Measurements from ENCODE around the gene ADAMTS1.
"Not testable (repeated sequence)": the region's sequence is repeated elsewhere in the genome, so short reads cannot be mapped to it uniquely, and the experiment has no call there.

ADAMTS1 gene

DNA sequence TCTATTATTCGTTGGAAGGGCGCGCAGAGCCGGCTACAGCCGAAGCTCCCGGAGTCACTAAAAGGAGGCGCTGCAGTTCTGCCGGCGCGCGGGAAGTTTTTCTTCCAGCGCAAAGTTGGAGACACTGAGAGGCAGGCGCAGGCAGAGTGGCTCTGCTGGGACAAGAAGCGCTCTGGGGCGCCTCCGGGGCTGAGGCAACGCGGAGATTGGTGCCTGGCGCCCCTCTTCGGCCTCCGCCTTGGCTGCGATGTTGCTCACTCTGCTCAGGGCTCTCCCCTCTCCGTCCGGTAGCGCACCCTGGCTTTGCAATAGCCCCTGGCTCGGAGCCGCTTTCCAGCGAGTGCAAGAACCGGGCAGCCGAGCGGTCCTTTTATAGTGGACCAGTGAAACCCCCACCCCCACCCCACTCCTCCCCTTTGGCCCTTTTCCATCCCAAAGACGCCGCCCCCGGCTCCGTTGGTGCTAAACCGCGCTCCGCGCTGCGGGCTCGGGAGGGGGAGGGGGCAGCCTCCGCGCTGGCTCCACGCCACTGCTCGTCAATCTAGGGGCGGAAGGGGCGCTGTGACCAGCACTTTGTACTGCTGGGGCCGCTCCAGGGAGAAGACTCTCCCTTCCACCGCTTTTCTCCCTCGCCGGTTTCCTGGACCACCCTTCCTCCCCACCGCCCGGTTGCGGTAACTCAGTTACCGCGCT is at the start of gene ADAMTS1:
ADAMTS1 (minus strand) TSS at position 344 of the 693 bp plus-strand sequence. CDS start 455 bp downstream, outside the sequence.
- no peak for DNase-seq

DNA sequence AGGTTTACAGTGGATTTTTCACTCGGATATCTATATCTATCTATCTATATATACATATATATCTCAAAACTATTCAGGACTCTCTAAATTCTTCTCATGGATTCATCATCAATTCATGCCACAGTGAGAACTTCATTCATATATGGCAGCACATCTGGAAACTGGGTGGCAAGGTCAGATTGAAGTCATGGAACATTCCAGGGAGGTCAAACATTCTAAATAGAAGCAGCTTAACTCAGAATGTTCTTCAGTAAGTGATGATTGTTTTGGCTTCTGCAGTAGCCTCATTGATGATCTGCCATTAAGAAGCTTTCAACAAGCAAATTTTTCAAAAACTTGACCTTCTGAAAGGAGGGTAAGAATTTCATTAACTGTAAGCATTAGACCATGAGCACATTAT is 46.9 kb upstream of the ADAMTS1 start:
- DNase-seq = no peak

DNA sequence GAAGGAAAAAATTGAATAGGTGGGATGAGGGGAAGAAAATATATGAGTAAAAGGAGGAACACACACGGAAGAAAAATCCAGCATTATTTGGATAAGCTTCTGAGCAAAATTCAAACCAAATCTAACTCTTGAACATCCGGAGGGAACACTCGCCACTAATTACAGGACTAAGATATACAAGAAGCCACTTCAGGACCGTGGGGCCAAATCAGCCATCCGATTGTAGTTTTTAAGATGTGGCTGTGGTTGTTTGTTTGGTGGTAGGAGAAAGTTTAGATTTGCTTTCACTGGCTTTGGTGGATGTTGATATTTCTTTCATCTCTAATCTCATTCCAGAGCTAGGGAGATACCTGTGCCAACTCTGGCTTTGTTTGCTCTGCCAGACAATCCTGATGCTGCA is 43.7 kb upstream of the ADAMTS1 start:
- no peak for DNase-seq

DNA sequence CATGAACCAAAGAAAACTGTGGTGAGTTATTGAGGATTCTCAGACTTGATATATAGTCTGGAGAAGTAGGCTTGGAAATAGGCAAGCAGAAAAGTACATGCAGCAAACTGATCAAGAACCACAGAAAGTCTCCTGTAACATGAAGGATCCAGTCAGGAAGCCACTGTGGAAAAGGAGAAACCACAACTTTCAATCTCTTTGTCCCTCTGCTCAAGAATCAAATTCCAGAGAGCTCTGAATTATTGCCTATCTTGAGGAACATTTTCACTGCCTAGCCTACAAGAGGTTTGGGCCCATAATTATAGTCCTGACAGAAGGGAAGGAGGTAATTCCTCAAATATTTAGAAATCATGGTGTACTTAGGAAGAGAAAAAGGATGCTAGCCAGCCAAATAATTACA is 43.0 kb upstream of the ADAMTS1 start:
- DNase-seq = no peak

DNA sequence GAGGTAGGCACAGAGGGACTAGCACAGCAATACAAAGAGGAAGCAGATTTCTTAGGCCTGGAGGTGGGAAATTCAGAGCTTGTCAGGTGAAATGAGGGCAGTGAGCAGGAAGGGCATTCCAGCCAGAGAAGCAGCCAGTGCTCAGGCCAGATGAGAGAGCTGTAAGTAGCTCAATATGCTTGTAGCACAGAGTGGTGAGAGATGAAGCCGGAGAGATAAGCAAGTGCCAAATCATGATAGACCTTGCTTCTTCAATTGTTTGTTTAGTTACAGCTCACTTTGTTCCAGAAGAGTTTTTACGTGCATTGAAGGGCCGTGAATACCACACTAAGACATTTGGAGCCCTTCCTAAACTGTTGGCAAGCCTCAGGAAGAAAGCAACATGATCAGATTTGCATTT is 42.0 kb upstream of the ADAMTS1 start:
- no peak for DNase-seq

GRCh38 chr21:26884436-26884835 is 39.2 kb upstream of the ADAMTS1 start:
- no peak for DNase-seq

DNA sequence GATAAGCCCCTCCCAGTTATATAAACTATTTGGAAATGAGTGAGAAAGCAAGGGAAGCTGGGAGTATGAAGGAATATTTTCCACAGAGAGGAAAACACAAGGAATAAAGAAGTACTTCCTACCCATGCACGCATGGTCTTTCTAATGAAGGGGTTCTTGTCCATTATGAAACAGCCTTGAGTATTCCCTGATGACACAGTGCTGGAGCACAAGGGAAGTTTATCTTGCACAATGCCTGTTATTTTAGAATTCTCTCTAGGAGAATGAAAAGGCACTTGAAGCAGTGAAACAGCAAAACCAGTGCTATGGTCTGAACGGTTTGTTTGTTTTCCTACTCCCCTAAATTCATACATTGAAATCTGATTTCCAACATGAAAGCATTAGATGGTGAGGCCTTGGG is 38.6 kb upstream of the ADAMTS1 start:
- DNase-seq = no peak

- no peak for DNase-seq
Observed at GRCh38 chr21:26881504-26882228, 36.5 kb upstream of the ADAMTS1 start.

DNA sequence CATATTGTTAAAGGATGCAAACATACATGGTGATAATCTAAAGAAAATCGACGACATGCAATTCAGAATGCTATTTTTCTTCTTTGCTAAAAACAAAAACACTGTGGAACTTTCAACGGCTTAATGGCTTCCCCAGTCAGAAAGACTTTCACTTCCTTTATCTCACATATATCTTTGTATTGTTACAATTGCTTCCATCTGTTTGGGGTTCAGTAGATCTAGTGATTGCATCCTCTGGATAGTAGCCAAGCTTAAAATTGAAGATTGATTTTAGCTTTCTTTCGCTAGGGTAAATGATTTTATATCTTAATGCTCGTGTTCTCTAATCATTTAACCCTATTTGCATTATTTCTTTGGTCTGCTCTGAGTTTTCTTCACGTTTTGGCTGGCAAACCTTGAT is 31.8 kb upstream of the ADAMTS1 start:
- no peak for DNase-seq

GRCh38 chr21:26874347-26874746 is 29.1 kb upstream of the ADAMTS1 start:
- no peak for DNase-seq

GRCh38 chr21:26865857-26866256 is 20.6 kb upstream of the ADAMTS1 start:
- DNase-seq = no peak

- DNase-seq = not testable (repeated sequence)
Observed at GRCh38 chr21:26856871-26857350, 11.7 kb upstream of the ADAMTS1 start.

- not testable (repeated sequence) for DNase-seq
Observed at GRCh38 chr21:26854695-26855094, 9.5 kb upstream of the ADAMTS1 start.

GRCh38 chr21:26852423-26852822 is 7.2 kb upstream of the ADAMTS1 start:
- no peak for DNase-seq

DNA sequence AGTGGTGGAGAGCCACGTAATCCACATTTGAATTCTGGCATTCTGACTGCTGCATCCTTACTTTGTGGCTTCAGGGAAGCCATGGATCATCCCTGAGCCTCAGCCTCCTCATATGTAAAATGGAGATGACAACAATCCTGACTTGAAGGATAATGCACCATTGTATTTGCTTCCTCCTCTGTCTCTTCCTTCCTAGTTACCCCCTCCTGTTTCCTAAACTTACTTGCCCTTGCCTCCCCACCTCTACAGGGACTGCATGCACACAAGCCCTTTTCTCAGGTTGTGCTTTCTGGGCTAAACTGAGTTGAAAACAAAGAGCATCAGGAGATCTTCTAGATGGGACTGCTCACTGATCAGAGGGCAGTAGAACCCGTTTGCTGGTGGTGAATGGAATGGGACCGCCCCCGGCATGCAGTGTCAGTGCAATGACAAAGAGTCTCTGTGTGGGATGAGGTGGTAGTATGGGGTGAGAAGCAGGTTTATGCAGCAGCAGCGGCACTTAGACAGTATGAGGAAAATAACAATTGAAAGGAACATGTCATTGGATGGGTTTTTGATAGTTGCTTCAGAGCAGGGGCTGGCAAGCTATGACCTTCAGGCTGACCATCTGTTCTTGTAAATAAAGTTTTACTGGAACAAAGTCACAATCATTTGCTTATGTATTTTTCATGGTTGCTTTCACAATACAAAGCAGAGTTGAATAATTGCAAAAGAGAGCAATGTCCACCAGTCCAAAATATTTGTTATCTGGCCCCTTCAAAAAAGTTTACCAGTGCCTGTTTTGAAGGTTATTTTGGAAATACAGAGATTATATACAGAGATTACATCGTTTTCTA is 6.1 kb upstream of the ADAMTS1 start:
- no peak for DNase-seq

GRCh38 chr21:26850116-26850643 is 5.0 kb upstream of the ADAMTS1 start:
- DNase-seq = no peak

GRCh38 chr21:26849428-26850115 is 4.4 kb upstream of the ADAMTS1 start:
- no peak for DNase-seq

DNA sequence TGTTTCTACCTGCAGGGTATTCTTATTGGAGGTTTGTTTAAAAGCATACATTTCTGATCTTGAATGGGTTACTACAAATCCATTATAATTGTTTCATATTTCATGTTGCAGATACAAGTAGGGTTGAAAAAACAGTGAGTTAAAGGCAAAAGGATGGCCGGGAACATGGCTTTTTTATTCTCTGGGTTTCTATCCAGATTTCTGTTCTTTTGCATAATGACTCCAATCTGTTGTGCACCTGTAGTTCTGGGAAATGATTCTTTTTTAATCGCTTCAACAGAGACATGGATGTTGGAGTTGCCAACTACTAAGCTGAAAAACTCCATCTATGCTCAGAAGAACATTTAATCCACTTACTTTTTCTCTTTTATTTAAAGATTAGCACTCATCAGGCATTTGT is 2.7 kb upstream of the ADAMTS1 start:
- no peak for DNase-seq

DNA sequence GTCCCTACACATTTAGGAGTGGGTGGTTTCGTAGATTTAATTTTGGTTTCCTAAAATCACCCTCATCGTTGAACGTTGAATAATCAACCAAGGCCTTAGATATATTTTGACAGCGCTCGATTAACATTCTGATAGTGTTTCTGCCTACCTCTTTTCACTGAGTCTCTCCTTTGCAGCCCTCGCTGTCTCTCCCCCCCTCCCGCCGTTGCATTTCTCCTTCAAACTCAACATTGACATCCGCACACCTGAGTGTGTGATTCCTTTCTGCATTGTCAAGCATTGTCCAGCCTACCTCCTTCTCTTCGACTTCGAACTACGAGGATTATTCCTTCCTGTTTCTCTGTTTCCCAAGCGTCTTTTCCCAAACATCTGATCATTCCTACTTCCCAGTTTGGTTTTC is 1.8 kb upstream of the ADAMTS1 start:
- no peak for DNase-seq

- no peak for DNase-seq
Observed at GRCh38 chr21:26846036-26846931, 1.1 kb upstream of the ADAMTS1 start.

DNA sequence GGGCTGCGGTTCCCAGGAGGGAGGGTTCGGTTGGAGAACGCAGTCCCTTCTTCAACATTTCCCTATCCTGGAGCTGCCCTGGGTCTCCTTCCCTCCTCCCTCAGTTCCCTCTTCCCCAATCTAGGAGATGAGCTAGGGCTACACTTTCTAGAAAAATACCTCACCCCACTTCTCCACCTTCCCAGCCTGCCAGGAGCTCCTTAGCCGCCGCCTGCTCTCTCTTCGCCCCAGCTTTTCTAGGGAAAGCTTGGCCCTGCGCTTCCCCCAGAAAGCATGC is 488 bp upstream of the ADAMTS1 start:
- no peak for DNase-seq

Data from NCI-H1436 treated with DMSO at 0.1 percent for 48 hours (cell line).